ENCODE results near the gene FBRS.

GRCh38 chr16:30698139-30698815, 40.0 kb downstream of the FBRS start:
- TF ChIP-seq BACH2 (CRISPR knock-in tag; IDR thresholded peaks at IDR 0.05; ENCODE audit: borderline replicate concordance), result no peak
- peak; percentile 99 for TF ChIP-seq PATZ1 (CRISPR knock-in tag; IDR thresholded peaks at IDR 0.05; ENCODE audit: borderline replicate concordance)
- TF ChIP-seq TSHZ2 (CRISPR knock-in tag; IDR thresholded peaks at IDR 0.05), result 0 out of 2 replicates have a peak, but pooled peaks have one; percentile 29
- 0 out of 2 replicates have a peak, but pooled peaks have one; percentile 55 for TF ChIP-seq CSRNP3 (CRISPR knock-in tag; IDR thresholded peaks at IDR 0.05)
- TF ChIP-seq CREB5 (CRISPR knock-in tag; IDR thresholded peaks at IDR 0.05; ENCODE audit: low read depth), result no peak
- TF ChIP-seq CSDC2 (CRISPR knock-in tag; IDR thresholded peaks at IDR 0.05), result peak; percentile 69; the same call in 1 of the 2 replicates

All from SK-N-SH treated with all-trans-retinoic acid at 6 μM for 48 hours (cell line).